NCI-H345 (cell line): ENCODE data around the gene ANO7.

ENCODE experiments used
- DNase-seq: peaks from one replicate; lab custom pipeline; 2025; lab: John Stamatoyannopoulos, UW

Gene ANO7

GRCh38 chr2:241228860-241229516 lies 40.5 kb downstream of the ANO7 start:
- DNase-seq: no peak

- DNase-seq: no peak
Measured at GRCh38 chr2:241229563-241230401, 41.3 kb downstream of the ANO7 start.

- no peak for DNase-seq
Measured at GRCh38 chr2:241230435-241230834, 42.0 kb downstream of the ANO7 start.

GRCh38 chr2:241232736-241233575 lies 44.5 kb downstream of the ANO7 start:
- no peak for DNase-seq

GRCh38 chr2:241234066-241234790 lies 45.8 kb downstream of the ANO7 start:
- no peak for DNase-seq

- DNase-seq: no peak
Measured at GRCh38 chr2:241234962-241235740, 46.7 kb downstream of the ANO7 start.

- no peak for DNase-seq
Measured at GRCh38 chr2:241235859-241236593, 47.5 kb downstream of the ANO7 start.

GRCh38 chr2:241237047-241237446 lies 48.6 kb downstream of the ANO7 start:
- no peak for DNase-seq

GRCh38 chr2:241237949-241238371 lies 49.5 kb downstream of the ANO7 start:
- DNase-seq: peak; percentile 78

- DNase-seq: peak; percentile 9
Measured at GRCh38 chr2:241238693-241239198, 50.3 kb downstream of the ANO7 start.

- no peak for DNase-seq
Measured at GRCh38 chr2:241239552-241240202, 51.2 kb downstream of the ANO7 start.

GRCh38 chr2:241240320-241241004 lies 52.0 kb downstream of the ANO7 start:
- no peak for DNase-seq

- DNase-seq: no peak
Measured at GRCh38 chr2:241241669-241242068, 53.2 kb downstream of the ANO7 start.

- DNase-seq: no peak
Measured at GRCh38 chr2:241242306-241242705, 53.8 kb downstream of the ANO7 start.

GRCh38 chr2:241244368-241244767 lies 55.9 kb downstream of the ANO7 start:
- no peak for DNase-seq

GRCh38 chr2:241248289-241248688 lies 59.8 kb downstream of the ANO7 start:
- DNase-seq: no peak

GRCh38 chr2:241248897-241249296 lies 60.4 kb downstream of the ANO7 start:
- no peak for DNase-seq

GRCh38 chr2:241249654-241250053 lies 61.2 kb downstream of the ANO7 start:
- DNase-seq: no peak
